Karpas-422 (cell line): ENCODE data around the gene SMOC1. TPM values are rescaled to one million over a fixed set of nuclear protein-coding genes. Genes with fewer than 3 reads are reported as not detected.

Source experiments
- DNase-seq: peaks from one replicate; pipeline ENCODE4 v3.0.0-alpha.2; 2015
- H2AFZ ChIP-seq: fragments of 200-600 bp; sonication (generic); 2 replicates; pipeline ENCODE4 v1.6.1; 2014; ENCODE audit warnings: antibody characterized with exemption, low read length, mixed read lengths
- H3K27ac ChIP-seq: fragments of 200-600 bp; sonication (generic); 2 replicates; pipeline ENCODE4 v1.5.1; 2014; ENCODE audit warnings: mild to moderate bottlenecking, low read length, moderate library complexity
- H3K27me3 ChIP-seq: fragments of 200-600 bp; sonication (generic); 2 replicates; pipeline ENCODE4 v1.6.1; 2014; ENCODE audit warnings: low read length, mixed read lengths
- H3K36me3 ChIP-seq: fragments of 200-600 bp; sonication (generic); 2 replicates; pipeline ENCODE4 v1.6.1; 2014; ENCODE audit warnings: low read length, mixed read lengths; ENCODE audit not compliant: insufficient read depth
- H3K4me1 ChIP-seq: fragments of 200-600 bp; sonication (generic); 2 replicates; pipeline ENCODE4 v1.6.1; 2014; ENCODE audit warnings: mild to moderate bottlenecking, low read length, mixed read lengths
- H3K4me2 ChIP-seq: fragments of 200-600 bp; sonication (generic); 2 replicates; pipeline ENCODE4 v1.6.1; 2014; ENCODE audit warnings: low read length, low read depth, mild to moderate bottlenecking; ENCODE audit not compliant: poor library complexity, severe bottlenecking
- H3K4me3 ChIP-seq: fragments of 200-600 bp; sonication (generic); 2 replicates; pipeline ENCODE4 v1.5.1; 2014; ENCODE audit warnings: mild to moderate bottlenecking, antibody characterized with exemption, low read length, mixed read lengths
- H3K79me2 ChIP-seq: fragments of 200-600 bp; sonication (generic); 2 replicates; pipeline ENCODE4 v1.6.1; 2014; ENCODE audit warnings: mild to moderate bottlenecking, low read length, mixed read lengths
- H3K9ac ChIP-seq: fragments of 200-600 bp; sonication (generic); 2 replicates; pipeline ENCODE4 v1.6.0; 2014; ENCODE audit warnings: low read length
- H3K9me2 ChIP-seq: fragments of 200-600 bp; sonication (generic), shearing (Covaris generic); replicated peaks from 2 replicates; pipeline ENCODE4 v1.6.0; 2014; ENCODE audit warnings: mild to moderate bottlenecking, low read length, moderate library complexity; ENCODE audit not compliant: insufficient read depth
- H3K9me3 ChIP-seq: fragments of 300-700, 200-600 bp; sonication (generic); 2 replicates; pipeline ENCODE4 v1.6.1; 2014; ENCODE audit warnings: low read length, mixed read lengths
- H4K20me1 ChIP-seq: fragments of 200-600 bp; sonication (generic); 2 replicates; pipeline ENCODE4 v1.6.1; 2014; ENCODE audit warnings: mild to moderate bottlenecking, antibody characterized with exemption, low read length, low read depth; ENCODE audit not compliant: insufficient read depth
- total RNA-seq: library from RNA; depleted of rRNA; stranded (reverse); fragments of >200 nt; shearing (Covaris generic); gene quantifications from 2 replicates; pipeline ENCODE4 v1.2.3, GENCODE V29; 2014; ENCODE audit warnings: low replicate concordance

SMOC1 gene
- total RNA-seq, 1 experiment from 2014 or later, result not detected

DNA sequence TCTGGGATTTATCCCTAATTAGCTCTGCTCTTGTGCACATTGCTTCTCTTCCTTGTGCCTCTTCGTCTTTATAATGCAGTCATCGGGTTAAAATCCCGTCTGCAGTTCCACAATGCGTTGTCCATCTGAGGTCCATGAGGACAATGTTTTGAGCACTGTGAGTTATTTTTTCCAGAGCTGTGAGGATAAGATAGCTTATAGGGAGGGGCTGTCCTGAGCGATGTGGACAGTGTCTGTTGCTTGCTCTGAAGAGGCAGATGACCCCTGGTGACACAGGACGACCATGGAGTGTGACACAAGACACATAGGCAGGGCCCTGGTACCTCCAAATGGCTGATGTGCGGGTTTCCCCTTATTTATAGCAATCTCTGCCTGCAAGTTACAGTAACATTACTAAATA lies 132.5 kb downstream of the SMOC1 start:
- no peak for DNase-seq
- no peaks in the 10 kb centered on the region for H3K27me3 ChIP-seq
- no peak overlapping the region for H3K9ac ChIP-seq
- no peaks in the 10 kb centered on the region for H3K9me2 ChIP-seq
- H3K27ac ChIP-seq, result no peak overlapping the region
- H3K4me1 ChIP-seq, result no peaks in the 10 kb centered on the region
- H2AFZ ChIP-seq, result no peak overlapping the region
- no peaks in the 10 kb centered on the region for H4K20me1 ChIP-seq
- no peaks in the 10 kb centered on the region for H3K36me3 ChIP-seq
- H3K79me2 ChIP-seq, result no peaks in the 10 kb centered on the region
- H3K4me2 ChIP-seq, result no peak overlapping the region
- H3K9me3 ChIP-seq, result no peaks in the 10 kb centered on the region
- H3K4me3 ChIP-seq, result no peak overlapping the region

GRCh38 chr14:70013271-70013873 lies 134.2 kb downstream of the SMOC1 start:
- H3K9ac ChIP-seq, result no peak overlapping the region
- H4K20me1 ChIP-seq, result no peaks in the 10 kb centered on the region
- H3K4me2 ChIP-seq, result no peak overlapping the region
- no peaks in the 10 kb centered on the region for H3K79me2 ChIP-seq
- no peaks in the 10 kb centered on the region for H3K9me3 ChIP-seq
- no peak overlapping the region for H2AFZ ChIP-seq
- no peaks in the 10 kb centered on the region for H3K36me3 ChIP-seq
- H3K9me2 ChIP-seq, result no peaks in the 10 kb centered on the region
- H3K4me3 ChIP-seq, result no peak overlapping the region
- DNase-seq, result peak; percentile 89
- H3K27ac ChIP-seq, result no peak overlapping the region
- no peaks in the 10 kb centered on the region for H3K4me1 ChIP-seq
- no peaks in the 10 kb centered on the region for H3K27me3 ChIP-seq

- no peaks in the 10 kb centered on the region for H3K36me3 ChIP-seq
- H3K4me2 ChIP-seq, result no peak overlapping the region
- H3K9ac ChIP-seq, result no peak overlapping the region
Measured at GRCh38 chr14:70014406-70015095, 135.3 kb downstream of the SMOC1 start.

DNA sequence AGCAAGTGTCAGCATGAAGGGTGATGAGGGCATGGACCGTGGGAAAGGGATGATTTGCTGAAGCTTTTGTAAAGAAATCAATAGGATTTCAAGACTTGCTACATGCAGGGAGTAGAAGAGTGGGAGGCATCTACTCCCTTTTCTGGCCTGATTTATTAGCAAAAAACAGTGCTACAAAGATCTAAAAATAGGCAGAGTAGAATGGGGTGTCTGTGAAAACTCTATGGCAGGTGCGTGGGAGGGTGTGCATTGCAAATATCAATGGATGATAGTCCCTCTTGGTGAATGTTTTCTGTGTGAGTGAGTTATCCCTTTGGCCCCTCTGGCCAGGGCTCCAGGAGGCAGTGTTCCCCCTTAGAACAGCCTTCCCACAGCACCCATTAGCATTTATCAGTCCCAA lies 139.0 kb downstream of the SMOC1 start:
- no peak overlapping the region for H3K4me2 ChIP-seq
- H3K4me1 ChIP-seq, result no peaks in the 10 kb centered on the region
- H3K27me3 ChIP-seq, result no peaks in the 10 kb centered on the region
- H3K9me2 ChIP-seq, result no peaks in the 10 kb centered on the region
- H2AFZ ChIP-seq, result no peak overlapping the region
- H3K36me3 ChIP-seq, result no peaks in the 10 kb centered on the region
- no peaks in the 10 kb centered on the region for H3K9me3 ChIP-seq
- 0 out of 2 replicates have a peak, but pooled peaks cover 3% of the 10 kb centered on the region for H4K20me1 ChIP-seq
- no peaks in the 10 kb centered on the region for H3K79me2 ChIP-seq
- no peak for DNase-seq
- H3K9ac ChIP-seq, result no peak overlapping the region
- no peak overlapping the region for H3K4me3 ChIP-seq
- no peak overlapping the region for H3K27ac ChIP-seq

More at GRCh38 chr14:70014406-70015095, 135.3 kb downstream of the SMOC1 start:
- Histone ChIP-seq H4K20me1 (no peaks in the 10 kb centered on the region), H3K9me2 (no peaks in the 10 kb centered on the region), H2AFZ (no peak overlapping the region), H3K4me3 (no peak overlapping the region), H3K4me1 (no peaks in the 10 kb centered on the region), H3K9me3 (no peaks in the 10 kb centered on the region), H3K27ac (no peak overlapping the region), H3K27me3 (no peaks in the 10 kb centered on the region), H3K79me2 (no peaks in the 10 kb centered on the region)
- no peak for DNase-seq

- DNase-seq, result no peak
- Histone ChIP-seq H3K27me3 (no peaks in the 10 kb centered on the region), H3K4me2 (no peak overlapping the region), H3K27ac (no peak overlapping the region), H3K79me2 (no peaks in the 10 kb centered on the region), H2AFZ (no peak overlapping the region), H3K4me3 (no peak overlapping the region), H3K9me3 (no peaks in the 10 kb centered on the region), H3K36me3 (no peaks in the 10 kb centered on the region), H3K4me1 (no peaks in the 10 kb centered on the region), H3K9ac (no peak overlapping the region), H3K9me2 (no peaks in the 10 kb centered on the region), H4K20me1 (0 out of 2 replicates have a peak, but pooled peaks cover 3% of the 10 kb centered on the region)
Measured at GRCh38 chr14:70018713-70019211, 139.5 kb downstream of the SMOC1 start.

DNA sequence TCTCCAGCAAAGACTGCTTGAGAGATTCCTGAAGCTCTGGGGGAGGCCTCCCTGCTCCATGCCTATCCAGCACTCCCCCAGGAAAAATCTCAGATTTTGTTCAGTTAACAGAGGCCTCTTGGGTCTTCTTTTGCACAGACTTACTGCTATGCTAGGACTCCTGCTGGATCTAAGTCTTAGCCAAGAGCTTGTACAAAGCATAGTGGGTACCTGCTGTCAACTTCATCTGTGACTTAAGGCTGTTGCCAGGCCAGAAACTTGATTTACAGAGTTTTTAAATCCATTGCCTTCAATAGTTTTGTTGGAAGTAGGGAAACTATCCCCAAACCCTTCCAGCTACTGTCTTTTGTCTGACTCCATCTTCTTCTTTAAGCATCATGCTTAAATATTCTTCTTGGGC lies 140.5 kb downstream of the SMOC1 start:
- Histone ChIP-seq H3K4me1 (no peaks in the 10 kb centered on the region), H3K9me2 (no peaks in the 10 kb centered on the region), H2AFZ (no peak overlapping the region), H3K79me2 (no peaks in the 10 kb centered on the region), H3K4me2 (no peak overlapping the region), H4K20me1 (0 out of 2 replicates have a peak, but pooled peaks cover 3% of the 10 kb centered on the region), H3K27ac (no peak overlapping the region), H3K4me3 (no peak overlapping the region), H3K9ac (no peak overlapping the region), H3K27me3 (no peaks in the 10 kb centered on the region), H3K9me3 (no peaks in the 10 kb centered on the region), H3K36me3 (no peaks in the 10 kb centered on the region)
- DNase-seq, result no peak

DNA sequence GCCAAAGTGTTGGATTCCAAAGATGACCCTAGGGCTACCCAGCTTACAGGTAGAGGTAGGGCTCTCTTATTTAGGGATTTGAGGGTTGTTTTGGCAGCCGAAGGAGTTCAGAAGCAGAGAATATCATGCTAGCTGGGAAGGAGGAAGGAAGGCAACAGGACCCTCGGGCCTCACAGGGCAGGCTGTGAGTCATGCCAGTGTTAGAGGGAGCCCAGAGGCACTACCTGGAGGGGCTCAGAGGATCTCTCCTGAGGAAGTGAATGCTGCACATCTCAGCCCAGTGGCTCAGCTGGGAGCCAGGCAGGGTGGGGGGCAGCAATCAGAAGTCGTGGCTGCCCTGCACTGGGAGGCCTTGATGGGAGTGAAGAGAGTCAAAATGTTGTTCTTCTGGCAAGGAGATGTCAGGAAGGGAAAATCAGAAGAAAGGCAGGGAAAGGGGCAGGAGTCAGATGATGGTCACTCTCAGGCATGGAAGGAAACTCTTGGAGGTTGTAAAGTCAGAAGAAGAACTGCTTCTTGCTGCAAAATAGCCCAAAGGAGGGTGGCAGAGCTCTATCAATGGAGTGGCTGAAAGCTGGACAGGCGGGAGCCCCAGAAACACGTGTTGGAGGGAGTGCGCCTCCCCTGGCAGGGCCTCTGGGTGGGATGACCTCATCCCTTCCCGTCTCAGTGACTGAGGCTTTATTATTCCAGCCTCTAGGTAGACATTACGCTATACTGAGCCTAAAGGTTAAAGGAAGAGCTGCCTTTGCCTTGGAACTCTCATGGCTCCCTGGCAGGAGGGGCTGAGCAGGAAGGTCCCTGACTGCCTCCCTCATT lies 141.3 kb downstream of the SMOC1 start:
- Histone ChIP-seq H4K20me1 (0 out of 2 replicates have a peak, but pooled peaks cover 3% of the 10 kb centered on the region), H3K79me2 (no peaks in the 10 kb centered on the region), H2AFZ (no peak overlapping the region), H3K36me3 (no peaks in the 10 kb centered on the region), H3K9me3 (no peaks in the 10 kb centered on the region), H3K4me1 (no peaks in the 10 kb centered on the region), H3K27ac (no peak overlapping the region), H3K4me2 (no peak overlapping the region), H3K9me2 (no peaks in the 10 kb centered on the region), H3K9ac (no peak overlapping the region), H3K4me3 (no peak overlapping the region), H3K27me3 (no peaks in the 10 kb centered on the region)
- no peak for DNase-seq
